WTC11 (cell line): Measurements from ENCODE around the gene PHKA2. TPM values are rescaled to one million over a fixed set of nuclear protein-coding genes. Genes with fewer than 3 reads are reported as not detected.

Source experiments
- ATAC-seq: fragments of 200-7000 bp; cut with Tn5 transposase; 2 replicates; pipeline ENCODE4 v1.10.0; 2021; ENCODE audit warnings: mild to moderate bottlenecking, moderate library complexity
- CTCF ChIA-PET: fragments of 300-600 bp; sonication (Branson Sonifier 250); formaldehyde crosslinking; loops from one replicate; lab custom pipeline; 2021; ENCODE audit warnings: antibody characterized with exemption; lab: Charles Lee
- POLR2A ChIA-PET: fragments of 350-600 bp; sonication (Branson Sonifier 250); formaldehyde crosslinking; loops from one replicate; lab custom pipeline; 2021; ENCODE audit warnings: antibody characterized with exemption; lab: Charles Lee
- DNase-seq: peaks from one replicate; pipeline ENCODE4 v3.0.0; 2021; ENCODE audit warnings: low spot score
- H3K27ac Mint-ChIP-seq: 2 replicates; pipeline ENCODE4 v1.8.0; 2021; ENCODE audit warnings: mixed read lengths
- H3K27me3 Mint-ChIP-seq: 2 replicates; pipeline ENCODE4 v1.8.0; 2021; ENCODE audit warnings: low read depth, mild to moderate bottlenecking, moderate library complexity, mixed read lengths
- H3K36me3 Mint-ChIP-seq: 2 replicates; pipeline ENCODE4 v1.8.0; 2021; ENCODE audit warnings: mixed read lengths
- H3K4me1 Mint-ChIP-seq: 2 replicates; pipeline ENCODE4 v1.8.0; 2022; ENCODE audit warnings: mixed read lengths
- H3K4me3 Mint-ChIP-seq: 2 replicates; pipeline ENCODE4 v1.8.0; 2021; ENCODE audit warnings: mild to moderate bottlenecking, moderate library complexity, mixed read lengths
- H3K9me3 Mint-ChIP-seq: 2 replicates; pipeline ENCODE4 v1.8.0; 2021; ENCODE audit warnings: mixed read lengths
- E2F5 ChIP-seq: sonication (generic); formaldehyde crosslinking; IDR thresholded peaks from 2 replicates; pipeline ENCODE4 v1.8.1; 2022; ENCODE audit warnings: mild to moderate bottlenecking, moderate library complexity, missing genetic modification reagents
- FOXJ3 ChIP-seq: sonication (generic); formaldehyde crosslinking; IDR thresholded peaks from 2 replicates; pipeline ENCODE4 v1.9.0; 2021; ENCODE audit warnings: missing genetic modification reagents, mild to moderate bottlenecking, borderline replicate concordance
- GTF2I ChIP-seq: fragments of 250-450 bp; sonication (Bioruptor Pico); conservative IDR thresholded peaks from 2 replicates; pipeline ENCODE4 v1.4.0; 2021; ENCODE audit warnings: mild to moderate bottlenecking
- MLX ChIP-seq: sonication (generic); formaldehyde crosslinking; IDR thresholded peaks from 2 replicates; pipeline ENCODE4 v1.8.1; 2023; ENCODE audit warnings: mild to moderate bottlenecking, missing genetic modification reagents, moderate library complexity
- NR3C1 ChIP-seq: sonication (generic); formaldehyde crosslinking; conservative IDR thresholded peaks from 2 replicates; pipeline ENCODE4 v1.8.1; 2023; ENCODE audit warnings: low read depth, mild to moderate bottlenecking, missing genetic modification reagents
- RORB ChIP-seq: fragments of 250-450 bp; sonication (Bioruptor Pico); IDR thresholded peaks from 2 replicates; pipeline ENCODE4 v1.9.0; 2021; ENCODE audit warnings: mild to moderate bottlenecking
- SMAD3 ChIP-seq: sonication (generic); formaldehyde crosslinking; IDR thresholded peaks from 2 replicates; pipeline ENCODE4 v1.8.0; 2022; ENCODE audit warnings: missing genetic modification reagents, mild to moderate bottlenecking, borderline replicate concordance
- TP53 ChIP-seq: sonication (generic); formaldehyde crosslinking; IDR thresholded peaks from 2 replicates; pipeline ENCODE4 v1.8.1; 2023; ENCODE audit warnings: mild to moderate bottlenecking, missing genetic modification reagents
- ZBTB43 ChIP-seq: sonication (generic); formaldehyde crosslinking; IDR thresholded peaks from 2 replicates; pipeline ENCODE4 v1.8.1; 2023; ENCODE audit warnings: mild to moderate bottlenecking, missing genetic modification reagents
- ZNF281 ChIP-seq: sonication (generic); formaldehyde crosslinking; IDR thresholded peaks from 2 replicates; pipeline ENCODE4 v1.8.0; 2023; ENCODE audit warnings: mild to moderate bottlenecking, missing genetic modification reagents
- ZNF317 ChIP-seq: sonication (generic); formaldehyde crosslinking; IDR thresholded peaks from 2 replicates; pipeline ENCODE4 v1.8.1; 2023; ENCODE audit warnings: low read depth, mild to moderate bottlenecking, moderate library complexity, missing genetic modification reagents, borderline replicate concordance
- total RNA-seq: library from RNA; stranded (reverse); gene quantifications from 3 replicates; pipeline ENCODE4 v1.2.3, GENCODE V29; 2021
- TF ChIP-seq, protein P1 (sequence below): sonication (generic); formaldehyde crosslinking; IDR thresholded peaks from 2 replicates; pipeline ENCODE4 v1.8.1; 2023; ENCODE audit warnings: mild to moderate bottlenecking, moderate library complexity, missing genetic modification reagents
- TF ChIP-seq, protein P2 (sequence below): fragments of 250-450 bp; sonication (Bioruptor Pico); IDR thresholded peaks from 2 replicates; pipeline ENCODE4 v2.1.2; 2022; ENCODE audit warnings: mild to moderate bottlenecking, moderate library complexity
- TF ChIP-seq, protein P3 (sequence below): sonication (generic); formaldehyde crosslinking; IDR thresholded peaks from 2 replicates; pipeline ENCODE4 v1.8.0; 2023; ENCODE audit warnings: missing genetic modification reagents
- TF ChIP-seq, protein P4 (sequence below): sonication (generic); formaldehyde crosslinking; IDR thresholded peaks from 2 replicates; pipeline ENCODE4 v1.8.1; 2022; ENCODE audit warnings: mild to moderate bottlenecking, missing genetic modification reagents, moderate library complexity, borderline replicate concordance
- TF ChIP-seq, protein P5 (sequence below): sonication (generic); formaldehyde crosslinking; IDR thresholded peaks from 2 replicates; pipeline ENCODE4 v1.8.1; 2022; ENCODE audit warnings: low read depth, missing genetic modification reagents, borderline replicate concordance
- TF ChIP-seq, protein P6 (sequence below): sonication (generic); formaldehyde crosslinking; IDR thresholded peaks from 2 replicates; pipeline ENCODE4 v1.8.1; 2023; ENCODE audit warnings: mild to moderate bottlenecking, missing genetic modification reagents, borderline replicate concordance

The PHKA2 gene
- total RNA-seq, 1 experiment from 2014 or later = 23.8 TPM

GRCh38 chrX:18906286-18906685, 77.6 kb downstream of the PHKA2 start:
- no peak for DNase-seq
- CTCF ChIA-PET = no interaction called here
- TF ChIP-seq ZBTB43 (CRISPR knock-in tag) (no peak), ZNF317 (CRISPR knock-in tag) (no peak), GTF2I (CRISPR knock-in tag) (no peak), RORB (CRISPR knock-in tag) (no peak), ZNF281 (CRISPR knock-in tag) (no peak), MLX (CRISPR knock-in tag) (no peak), TP53 (CRISPR knock-in tag) (no peak), FOXJ3 (CRISPR knock-in tag) (no peak), SMAD3 (CRISPR knock-in tag) (no peak), E2F5 (CRISPR knock-in tag) (no peak), NR3C1 (CRISPR knock-in tag) (no peak)
- TF ChIP-seq, protein P1, sequence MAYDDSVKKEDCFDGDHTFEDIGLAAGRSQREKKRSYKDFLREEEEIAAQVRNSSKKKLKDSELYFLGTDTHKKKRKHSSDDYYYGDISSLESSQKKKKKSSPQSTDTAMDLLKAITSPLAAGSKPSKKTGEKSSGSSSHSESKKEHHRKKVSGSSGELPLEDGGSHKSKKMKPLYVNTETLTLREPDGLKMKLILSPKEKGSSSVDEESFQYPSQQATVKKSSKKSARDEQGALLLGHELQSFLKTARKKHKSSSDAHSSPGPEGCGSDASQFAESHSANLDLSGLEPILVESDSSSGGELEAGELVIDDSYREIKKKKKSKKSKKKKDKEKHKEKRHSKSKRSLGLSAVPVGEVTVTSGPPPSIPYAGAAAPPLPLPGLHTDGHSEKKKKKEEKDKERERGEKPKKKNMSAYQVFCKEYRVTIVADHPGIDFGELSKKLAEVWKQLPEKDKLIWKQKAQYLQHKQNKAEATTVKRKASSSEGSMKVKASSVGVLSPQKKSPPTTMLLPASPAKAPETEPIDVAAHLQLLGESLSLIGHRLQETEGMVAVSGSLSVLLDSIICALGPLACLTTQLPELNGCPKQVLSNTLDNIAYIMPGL (CRISPR knock-in tag) = no peak
- TF ChIP-seq, protein P2, sequence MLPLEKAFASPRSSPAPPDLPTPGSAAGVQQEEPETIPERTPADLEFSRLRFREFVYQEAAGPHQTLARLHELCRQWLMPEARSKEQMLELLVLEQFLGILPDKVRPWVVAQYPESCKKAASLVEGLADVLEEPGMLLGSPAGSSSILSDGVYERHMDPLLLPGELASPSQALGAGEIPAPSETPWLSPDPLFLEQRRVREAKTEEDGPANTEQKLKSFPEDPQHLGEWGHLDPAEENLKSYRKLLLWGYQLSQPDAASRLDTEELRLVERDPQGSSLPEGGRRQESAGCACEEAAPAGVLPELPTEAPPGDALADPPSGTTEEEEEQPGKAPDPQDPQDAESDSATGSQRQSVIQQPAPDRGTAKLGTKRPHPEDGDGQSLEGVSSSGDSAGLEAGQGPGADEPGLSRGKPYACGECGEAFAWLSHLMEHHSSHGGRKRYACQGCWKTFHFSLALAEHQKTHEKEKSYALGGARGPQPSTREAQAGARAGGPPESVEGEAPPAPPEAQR (CRISPR knock-in tag) = no peak
- TF ChIP-seq, protein P3, sequence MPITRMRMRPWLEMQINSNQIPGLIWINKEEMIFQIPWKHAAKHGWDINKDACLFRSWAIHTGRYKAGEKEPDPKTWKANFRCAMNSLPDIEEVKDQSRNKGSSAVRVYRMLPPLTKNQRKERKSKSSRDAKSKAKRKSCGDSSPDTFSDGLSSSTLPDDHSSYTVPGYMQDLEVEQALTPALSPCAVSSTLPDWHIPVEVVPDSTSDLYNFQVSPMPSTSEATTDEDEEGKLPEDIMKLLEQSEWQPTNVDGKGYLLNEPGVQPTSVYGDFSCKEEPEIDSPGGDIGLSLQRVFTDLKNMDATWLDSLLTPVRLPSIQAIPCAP (CRISPR knock-in tag) = no peak
- TF ChIP-seq, protein P4, sequence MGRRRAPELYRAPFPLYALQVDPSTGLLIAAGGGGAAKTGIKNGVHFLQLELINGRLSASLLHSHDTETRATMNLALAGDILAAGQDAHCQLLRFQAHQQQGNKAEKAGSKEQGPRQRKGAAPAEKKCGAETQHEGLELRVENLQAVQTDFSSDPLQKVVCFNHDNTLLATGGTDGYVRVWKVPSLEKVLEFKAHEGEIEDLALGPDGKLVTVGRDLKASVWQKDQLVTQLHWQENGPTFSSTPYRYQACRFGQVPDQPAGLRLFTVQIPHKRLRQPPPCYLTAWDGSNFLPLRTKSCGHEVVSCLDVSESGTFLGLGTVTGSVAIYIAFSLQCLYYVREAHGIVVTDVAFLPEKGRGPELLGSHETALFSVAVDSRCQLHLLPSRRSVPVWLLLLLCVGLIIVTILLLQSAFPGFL (CRISPR knock-in tag) = no peak
- TF ChIP-seq, protein P5, sequence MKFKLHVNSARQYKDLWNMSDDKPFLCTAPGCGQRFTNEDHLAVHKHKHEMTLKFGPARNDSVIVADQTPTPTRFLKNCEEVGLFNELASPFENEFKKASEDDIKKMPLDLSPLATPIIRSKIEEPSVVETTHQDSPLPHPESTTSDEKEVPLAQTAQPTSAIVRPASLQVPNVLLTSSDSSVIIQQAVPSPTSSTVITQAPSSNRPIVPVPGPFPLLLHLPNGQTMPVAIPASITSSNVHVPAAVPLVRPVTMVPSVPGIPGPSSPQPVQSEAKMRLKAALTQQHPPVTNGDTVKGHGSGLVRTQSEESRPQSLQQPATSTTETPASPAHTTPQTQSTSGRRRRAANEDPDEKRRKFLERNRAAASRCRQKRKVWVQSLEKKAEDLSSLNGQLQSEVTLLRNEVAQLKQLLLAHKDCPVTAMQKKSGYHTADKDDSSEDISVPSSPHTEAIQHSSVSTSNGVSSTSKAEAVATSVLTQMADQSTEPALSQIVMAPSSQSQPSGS (CRISPR knock-in tag) = no peak
- TF ChIP-seq, protein P6, sequence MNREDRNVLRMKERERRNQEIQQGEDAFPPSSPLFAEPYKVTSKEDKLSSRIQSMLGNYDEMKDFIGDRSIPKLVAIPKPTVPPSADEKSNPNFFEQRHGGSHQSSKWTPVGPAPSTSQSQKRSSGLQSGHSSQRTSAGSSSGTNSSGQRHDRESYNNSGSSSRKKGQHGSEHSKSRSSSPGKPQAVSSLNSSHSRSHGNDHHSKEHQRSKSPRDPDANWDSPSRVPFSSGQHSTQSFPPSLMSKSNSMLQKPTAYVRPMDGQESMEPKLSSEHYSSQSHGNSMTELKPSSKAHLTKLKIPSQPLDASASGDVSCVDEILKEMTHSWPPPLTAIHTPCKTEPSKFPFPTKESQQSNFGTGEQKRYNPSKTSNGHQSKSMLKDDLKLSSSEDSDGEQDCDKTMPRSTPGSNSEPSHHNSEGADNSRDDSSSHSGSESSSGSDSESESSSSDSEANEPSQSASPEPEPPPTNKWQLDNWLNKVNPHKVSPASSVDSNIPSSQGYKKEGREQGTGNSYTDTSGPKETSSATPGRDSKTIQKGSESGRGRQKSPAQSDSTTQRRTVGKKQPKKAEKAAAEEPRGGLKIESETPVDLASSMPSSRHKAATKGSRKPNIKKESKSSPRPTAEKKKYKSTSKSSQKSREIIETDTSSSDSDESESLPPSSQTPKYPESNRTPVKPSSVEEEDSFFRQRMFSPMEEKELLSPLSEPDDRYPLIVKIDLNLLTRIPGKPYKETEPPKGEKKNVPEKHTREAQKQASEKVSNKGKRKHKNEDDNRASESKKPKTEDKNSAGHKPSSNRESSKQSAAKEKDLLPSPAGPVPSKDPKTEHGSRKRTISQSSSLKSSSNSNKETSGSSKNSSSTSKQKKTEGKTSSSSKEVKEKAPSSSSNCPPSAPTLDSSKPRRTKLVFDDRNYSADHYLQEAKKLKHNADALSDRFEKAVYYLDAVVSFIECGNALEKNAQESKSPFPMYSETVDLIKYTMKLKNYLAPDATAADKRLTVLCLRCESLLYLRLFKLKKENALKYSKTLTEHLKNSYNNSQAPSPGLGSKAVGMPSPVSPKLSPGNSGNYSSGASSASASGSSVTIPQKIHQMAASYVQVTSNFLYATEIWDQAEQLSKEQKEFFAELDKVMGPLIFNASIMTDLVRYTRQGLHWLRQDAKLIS (CRISPR knock-in tag) = no peak
- POLR2A ChIA-PET = no interaction called here
- no peaks in the 10 kb centered on the region for H3K9me3 Mint-ChIP-seq
- no peaks in the 10 kb centered on the region for H3K4me1 Mint-ChIP-seq
- H3K4me3 Mint-ChIP-seq = no peak overlapping the region
- no peak for ATAC-seq
- no peak overlapping the region for H3K27ac Mint-ChIP-seq
- peaks cover 3% of the 10 kb centered on the region; the same call in 1 of the 2 replicates for H3K36me3 Mint-ChIP-seq
- no peaks in the 10 kb centered on the region for H3K27me3 Mint-ChIP-seq
